Trophoblast cell (in vitro differentiated cells and primary cell): Measurements from ENCODE around the gene EXD1.
A peak's percentile ranks its signal among the peaks of the same experiment; 100 is the strongest.

Experiments used
- DNase-seq, 2 donors: peaks; one replicate each; pipeline ENCODE4 v3.0.0-alpha.2; 2016
- H2AFZ ChIP-seq: 2 replicates; pipeline ENCODE4 v1.6.1; 2013; ENCODE audit warnings: low read length, moderate library complexity, mild to moderate bottlenecking; ENCODE audit not compliant: insufficient read depth, poor library complexity
- H2AK5ac ChIP-seq: 2 replicates; pipeline ENCODE4 v1.6.1; 2013; ENCODE audit warnings: mild to moderate bottlenecking, low read length
- H2BK120ac ChIP-seq: 2 replicates; pipeline ENCODE4 v1.6.1; 2013; ENCODE audit warnings: low read length, mild to moderate bottlenecking, moderate library complexity; ENCODE audit not compliant: insufficient read depth, poor library complexity
- H2BK12ac ChIP-seq: 2 replicates; pipeline ENCODE4 v1.6.1; 2013; ENCODE audit warnings: mild to moderate bottlenecking, low read length, moderate library complexity
- H2BK5ac ChIP-seq: 2 replicates; pipeline ENCODE4 v1.6.1; 2013; ENCODE audit warnings: low read length, low read depth, moderate library complexity, mild to moderate bottlenecking; ENCODE audit not compliant: poor library complexity
- H3K14ac ChIP-seq: 2 replicates; pipeline ENCODE4 v1.6.1; 2013; ENCODE audit warnings: mild to moderate bottlenecking, low read length
- H3K18ac ChIP-seq: 2 replicates; pipeline ENCODE4 v1.6.1; 2013; ENCODE audit warnings: mild to moderate bottlenecking, low read length
- H3K23ac ChIP-seq: 2 replicates; pipeline ENCODE4 v1.6.1; 2013; ENCODE audit warnings: low read length
- H3K27ac ChIP-seq: 2 replicates; pipeline ENCODE4 v1.5.1; 2013; ENCODE audit warnings: low read depth, mild to moderate bottlenecking, inconsistent platforms, low read length, moderate library complexity
- H3K27me3 ChIP-seq: 2 replicates; pipeline ENCODE4 v1.6.1; 2013; ENCODE audit warnings: inconsistent platforms, mild to moderate bottlenecking, low read length, moderate library complexity; ENCODE audit not compliant: insufficient read depth
- H3K36me3 ChIP-seq, 2 experiments: 1 replicate in 1 of 2; 2 replicates in 1 of 2; pipeline ENCODE4 v1.6.1; 2013; ENCODE audit warnings: low read length in 2 of 2, mild to moderate bottlenecking in 2 of 2, moderate library complexity in 1 of 2; ENCODE audit not compliant: insufficient read depth in 2 of 2, control insufficient read depth in 1 of 2
- H3K4ac ChIP-seq: 2 replicates; pipeline ENCODE4 v1.6.1; 2013; ENCODE audit warnings: low read depth, mild to moderate bottlenecking, low read length, moderate library complexity
- H3K4me1 ChIP-seq, 2 experiments: 1 replicate in 1 of 2; 2 replicates in 1 of 2; pipeline ENCODE4 v1.6.1; 2013; ENCODE audit warnings: low read length in 2 of 2, mild to moderate bottlenecking in 2 of 2, moderate library complexity in 1 of 2; ENCODE audit not compliant: insufficient read depth in 2 of 2, control insufficient read depth in 1 of 2
- H3K4me2 ChIP-seq: 2 replicates; pipeline ENCODE4 v1.6.1; 2013; ENCODE audit warnings: inconsistent platforms, mild to moderate bottlenecking, low read length, moderate library complexity
- H3K4me3 ChIP-seq: 2 replicates; pipeline ENCODE4 v1.5.1; 2013; ENCODE audit warnings: mild to moderate bottlenecking, low read depth, low read length, inconsistent platforms
- H3K79me1 ChIP-seq: one replicate; pipeline ENCODE4 v1.6.1; 2013; ENCODE audit warnings: low read length
- H3K79me2 ChIP-seq: 2 replicates; pipeline ENCODE4 v1.6.1; 2013; ENCODE audit warnings: low read length, mild to moderate bottlenecking; ENCODE audit not compliant: control insufficient read depth, insufficient read depth, poor library complexity
- H3K9ac ChIP-seq: 2 replicates; pipeline ENCODE4 v1.6.1; 2013; ENCODE audit warnings: mild to moderate bottlenecking, low read length
- H3K9me3 ChIP-seq: 2 replicates; pipeline ENCODE4 v1.6.1; 2013; ENCODE audit warnings: low read depth, mild to moderate bottlenecking, control low read depth, inconsistent platforms, low read length; ENCODE audit not compliant: insufficient read depth
- H4K12ac ChIP-seq: 2 replicates; pipeline ENCODE4 v1.6.1; 2013; ENCODE audit warnings: low read depth, mild to moderate bottlenecking, low read length, moderate library complexity
- H4K8ac ChIP-seq: 2 replicates; pipeline ENCODE4 v1.6.1; 2013; ENCODE audit warnings: low read depth, mild to moderate bottlenecking, low read length, moderate library complexity
- H4K91ac ChIP-seq: one replicate; pipeline ENCODE4 v1.6.1; 2013; ENCODE audit warnings: low read depth, mild to moderate bottlenecking, low read length, moderate library complexity
- WGBS: extraction: QIAGEN DNeasy Blood & Tissue Kit; methylation state at CpG from one replicate; pipeline ENCODE4 v1.1.7; 2013; ENCODE audit warnings: missing lambda C conversion rate; ENCODE audit not compliant: insufficient read length, insufficient coverage; ENCODE audit errors: extremely low coverage; 5-methylcytosine and 5-hydroxymethylcytosine counted together

The EXD1 gene

DNA sequence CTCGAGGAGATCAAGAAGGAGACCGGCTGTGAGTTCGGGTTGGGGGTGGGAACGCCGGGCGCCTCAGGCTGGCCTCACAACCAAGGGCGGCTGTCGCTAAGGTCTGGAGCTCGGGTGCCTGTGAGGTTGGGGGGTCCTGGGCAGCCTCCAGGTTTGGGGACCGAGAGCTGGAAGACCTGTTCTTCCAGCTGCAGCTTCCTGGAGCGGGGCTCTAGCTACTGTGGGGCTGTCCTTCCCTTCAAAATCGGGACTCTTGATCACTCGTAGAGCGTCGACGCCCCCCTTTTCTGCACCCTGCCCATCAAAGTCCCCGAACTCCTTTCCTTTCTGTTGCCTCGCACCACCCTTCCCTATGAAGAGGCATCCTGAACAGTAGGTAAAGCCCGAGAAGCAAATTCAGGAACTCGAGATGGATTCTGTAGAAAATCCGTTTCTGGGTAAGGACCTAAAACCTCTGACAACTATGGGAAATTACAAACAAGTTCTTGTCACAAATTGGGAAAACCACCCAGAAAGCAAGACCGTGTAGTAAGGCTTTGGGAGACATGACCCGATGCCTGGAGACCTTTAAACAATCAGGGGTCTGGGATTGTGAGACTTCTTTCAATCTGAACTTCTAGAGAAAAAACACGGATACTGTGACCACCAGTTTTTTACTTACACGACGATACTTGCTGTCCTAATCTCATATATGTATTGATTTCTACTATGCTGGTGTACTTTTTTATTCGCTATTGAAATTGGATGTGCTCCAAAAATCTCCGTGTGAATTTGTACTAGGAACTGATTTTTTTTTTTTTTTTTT is 1.1 kb upstream of the EXD1 start:
- peak overlapping the region; percentile 65 for H2BK12ac ChIP-seq
- H3K27ac ChIP-seq, result peak overlapping the region; percentile 83
- peak overlapping the region; percentile 61 for H2AK5ac ChIP-seq
- H3K36me3 ChIP-seq, result peaks cover 0 to 1% of the 10 kb centered on the region in 2 experiments
- peak overlapping the region; percentile 92 for H4K8ac ChIP-seq
- H3K4me1 ChIP-seq, result peaks cover 2 to 3% of the 10 kb centered on the region in 2 experiments
- peak overlapping the region; percentile 85 for H4K91ac ChIP-seq
- peak overlapping the region; percentile 92 for H4K12ac ChIP-seq
- peak overlapping the region; percentile 98 for H3K4me3 ChIP-seq
- H2AFZ ChIP-seq, result peak overlapping the region; percentile 95
- H3K14ac ChIP-seq, result peak overlapping the region; percentile 95
- DNase-seq, result peak in 1 of 2 donors; percentile 21
- H3K9me3 ChIP-seq, result no peaks in the 10 kb centered on the region
- no peaks in the 10 kb centered on the region for H3K27me3 ChIP-seq
- H3K4me2 ChIP-seq, result peak overlapping the region; percentile 72
- H3K9ac ChIP-seq, result peak overlapping the region; percentile 94
- WGBS, result no CpG with 5 or more reads among the region's 28 CpGs
- peaks cover 7% of the 10 kb centered on the region for H3K79me2 ChIP-seq
- H3K4ac ChIP-seq, result peak overlapping the region; percentile 88
- H3K23ac ChIP-seq, result no peak overlapping the region
- peak overlapping the region; percentile 97 for H2BK120ac ChIP-seq
- peak overlapping the region; percentile 94 for H2BK5ac ChIP-seq
- H3K18ac ChIP-seq, result peak overlapping the region; percentile 96
- H3K79me1 ChIP-seq, result peaks cover 10% of the 10 kb centered on the region

DNA sequence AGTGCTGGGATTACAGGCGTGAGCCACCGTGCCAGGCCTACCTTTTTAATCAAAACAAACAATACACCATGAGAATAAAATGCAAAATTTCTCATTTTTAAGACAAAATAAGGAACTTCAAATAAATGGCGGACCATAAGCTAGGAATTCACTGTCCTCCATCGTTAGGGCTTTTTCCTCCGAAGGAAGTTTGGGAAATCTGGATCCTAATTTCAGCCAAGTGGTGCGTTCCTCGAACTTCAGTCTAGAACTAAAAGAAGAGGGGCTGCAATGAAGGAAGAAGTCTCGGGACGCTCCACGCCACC is 260 bp downstream of the EXD1 start:
- Histone ChIP-seq H3K4me2 (peak overlapping the region; percentile 97), H3K27me3 (no peaks in the 10 kb centered on the region), H2BK12ac (no peak overlapping the region), H2BK120ac (peak overlapping the region; percentile 17), H4K8ac (peak overlapping the region; percentile 92), H3K79me1 (peaks cover 10% of the 10 kb centered on the region), H3K36me3 (peaks cover 0 to 1% of the 10 kb centered on the region in 2 experiments), H3K4me1 (peaks cover 2 to 3% of the 10 kb centered on the region in 2 experiments), H4K91ac (peak overlapping the region; percentile 91), H3K4me3 (no peak overlapping the region), H3K18ac (peak overlapping the region; percentile 56), H2AK5ac (no peak overlapping the region), H4K12ac (peak overlapping the region; percentile 85), H3K14ac (peak overlapping the region; percentile 60), H3K23ac (no peak overlapping the region), H3K9me3 (no peaks in the 10 kb centered on the region), H3K79me2 (peaks cover 7% of the 10 kb centered on the region), H3K27ac (peak overlapping the region; percentile 39), H3K9ac (no peak overlapping the region), H2BK5ac (peak overlapping the region; percentile 84), H2AFZ (peak overlapping the region; percentile 69), H3K4ac (no peak overlapping the region)
- DNase-seq, result no peak
- no CpG with 5 or more reads among the region's 10 CpGs for whole genome bisulfite sequencing

DNA sequence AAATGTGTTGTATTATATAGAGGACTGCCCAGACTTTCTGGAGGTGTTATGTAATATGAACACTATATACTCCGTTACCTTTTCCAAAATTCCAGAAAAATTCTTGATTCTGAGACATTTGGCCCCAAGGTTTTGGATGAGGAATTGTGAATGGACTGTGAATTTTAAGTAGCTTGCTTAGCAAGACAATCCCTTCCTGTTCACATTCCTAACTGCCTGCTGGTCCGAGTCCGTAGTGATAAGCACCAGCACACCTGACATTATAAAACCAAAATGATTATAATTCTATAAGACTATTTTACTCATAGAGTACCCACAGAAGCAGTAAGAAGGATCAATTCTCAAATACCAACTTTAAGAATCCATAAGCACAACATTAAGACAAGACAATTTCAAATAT is 11.2 kb downstream of the EXD1 start:
- no peak overlapping the region for H3K27ac ChIP-seq
- H3K4me1 ChIP-seq, result no peaks in the 10 kb centered on the region
- no peak overlapping the region for H4K91ac ChIP-seq
- no peak overlapping the region for H3K18ac ChIP-seq
- DNase-seq, result no peak
- no peak overlapping the region for H3K4ac ChIP-seq
- no peak overlapping the region for H3K4me2 ChIP-seq
- H3K23ac ChIP-seq, result no peak overlapping the region
- no peak overlapping the region for H3K4me3 ChIP-seq
- no peak overlapping the region for H2BK5ac ChIP-seq
- H4K12ac ChIP-seq, result no peak overlapping the region
- no peaks in the 10 kb centered on the region for H3K79me1 ChIP-seq
- H4K8ac ChIP-seq, result no peak overlapping the region
- H3K27me3 ChIP-seq, result no peaks in the 10 kb centered on the region
- WGBS, result no CpG with 5 or more reads among the region's 3 CpGs
- H3K14ac ChIP-seq, result no peak overlapping the region
- no peaks in the 10 kb centered on the region for H3K36me3 ChIP-seq
- no peak overlapping the region for H2AK5ac ChIP-seq
- H2AFZ ChIP-seq, result no peak overlapping the region
- no peaks in the 10 kb centered on the region for H3K9me3 ChIP-seq
- H2BK120ac ChIP-seq, result no peak overlapping the region
- no peaks in the 10 kb centered on the region for H3K79me2 ChIP-seq
- H3K9ac ChIP-seq, result no peak overlapping the region
- no peak overlapping the region for H2BK12ac ChIP-seq

DNA sequence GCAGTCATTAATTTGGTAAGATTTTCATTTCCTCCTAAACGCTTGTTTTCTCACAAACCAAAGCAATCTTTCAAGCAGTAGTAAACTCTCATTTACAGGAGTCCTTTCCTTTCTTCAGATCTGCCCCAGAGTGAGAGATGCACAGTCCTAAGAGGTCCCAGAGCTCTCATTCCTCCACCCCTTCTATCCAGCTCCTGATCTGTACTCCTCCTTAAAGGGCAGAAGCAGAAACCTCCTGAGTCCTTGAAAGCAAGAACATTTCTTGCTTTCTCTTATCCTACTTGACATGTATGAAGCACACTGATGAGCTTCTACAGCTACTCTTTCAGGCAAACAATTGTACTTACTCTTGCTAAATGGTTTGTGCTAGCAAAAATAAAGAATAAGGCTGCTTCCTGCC is 11.7 kb downstream of the EXD1 start:
- H4K12ac ChIP-seq, result no peak overlapping the region
- no peaks in the 10 kb centered on the region for H3K79me1 ChIP-seq
- H2AK5ac ChIP-seq, result no peak overlapping the region
- no peak overlapping the region for H2BK5ac ChIP-seq
- no CpG with 5 or more reads among the region's 1 CpG for WGBS
- H3K4ac ChIP-seq, result no peak overlapping the region
- H3K36me3 ChIP-seq, result no peaks in the 10 kb centered on the region
- no peaks in the 10 kb centered on the region for H3K27me3 ChIP-seq
- no peak overlapping the region for H4K8ac ChIP-seq
- no peak overlapping the region for H3K4me2 ChIP-seq
- no peak overlapping the region for H3K23ac ChIP-seq
- H3K9me3 ChIP-seq, result no peaks in the 10 kb centered on the region
- no peak overlapping the region for H3K27ac ChIP-seq
- H3K4me3 ChIP-seq, result no peak overlapping the region
- H4K91ac ChIP-seq, result no peak overlapping the region
- H3K9ac ChIP-seq, result no peak overlapping the region
- H3K18ac ChIP-seq, result no peak overlapping the region
- H2AFZ ChIP-seq, result no peak overlapping the region
- H2BK120ac ChIP-seq, result no peak overlapping the region
- no peaks in the 10 kb centered on the region for H3K79me2 ChIP-seq
- no peak overlapping the region for H3K14ac ChIP-seq
- no peak for DNase-seq
- H2BK12ac ChIP-seq, result no peak overlapping the region
- H3K4me1 ChIP-seq, result no peaks in the 10 kb centered on the region
